ENCODE data around the gene DLX2.

DLX2 gene

GRCh38 chr2:172080641-172081220 lies 22.0 kb downstream of the DLX2 start:
- no peak for ATAC-seq
- TF ChIP-seq GLIS3 (CRISPR knock-in tag; IDR thresholded peaks at IDR 0.05) (no peak), CSRNP3 (CRISPR knock-in tag; IDR thresholded peaks at IDR 0.05) (no peak), ZFP3 (CRISPR knock-in tag; IDR thresholded peaks at IDR 0.05) (no peak), CSDC2 (CRISPR knock-in tag; IDR thresholded peaks at IDR 0.05) (no peak), PATZ1 (CRISPR knock-in tag; IDR thresholded peaks at IDR 0.05; ENCODE audit: borderline replicate concordance) (no peak)

- TF ChIP-seq ZNF565 (CRISPR knock-in tag; conservative IDR thresholded peaks at IDR 0.05; ENCODE audit: low read depth) (no peak), CSRNP3 (CRISPR knock-in tag; IDR thresholded peaks at IDR 0.05) (no peak), ARNTL (CRISPR knock-in tag; IDR thresholded peaks at IDR 0.05; ENCODE audit: borderline replicate concordance, low read depth) (no peak), ESRRG (CRISPR knock-in tag; IDR thresholded peaks at IDR 0.05) (no peak), RARB (CRISPR knock-in tag; IDR thresholded peaks at IDR 0.05) (no peak), PATZ1 (CRISPR knock-in tag; IDR thresholded peaks at IDR 0.05; ENCODE audit: borderline replicate concordance) (no peak), CSDC2 (CRISPR knock-in tag; IDR thresholded peaks at IDR 0.05) (no peak), POU6F1 (CRISPR knock-in tag; IDR thresholded peaks at IDR 0.05; ENCODE audit: borderline replicate concordance, low read depth) (no peak), OSR1 (CRISPR knock-in tag; IDR thresholded peaks at IDR 0.05) (no peak), ZC3H10 (CRISPR knock-in tag; IDR thresholded peaks at IDR 0.05) (no peak), ZNF8 (CRISPR knock-in tag; IDR thresholded peaks at IDR 0.05) (no peak), PPARA (CRISPR knock-in tag; IDR thresholded peaks at IDR 0.05; ENCODE audit: borderline replicate concordance) (no peak), TCF4 (CRISPR knock-in tag; IDR thresholded peaks at IDR 0.05; ENCODE audit: borderline replicate concordance) (no peak), ZFP30 (CRISPR knock-in tag; IDR thresholded peaks at IDR 0.05) (no peak), TSHZ2 (CRISPR knock-in tag; IDR thresholded peaks at IDR 0.05) (no peak), TOX (CRISPR knock-in tag; IDR thresholded peaks at IDR 0.05; ENCODE audit: borderline replicate concordance) (no peak), GLIS3 (CRISPR knock-in tag; IDR thresholded peaks at IDR 0.05) (no peak)
- ATAC-seq, result no peak
Measured at GRCh38 chr2:172079838-172080640, 22.7 kb downstream of the DLX2 start.
